ENCODE measurements around the gene SETD5.

SETD5 gene

DNA sequence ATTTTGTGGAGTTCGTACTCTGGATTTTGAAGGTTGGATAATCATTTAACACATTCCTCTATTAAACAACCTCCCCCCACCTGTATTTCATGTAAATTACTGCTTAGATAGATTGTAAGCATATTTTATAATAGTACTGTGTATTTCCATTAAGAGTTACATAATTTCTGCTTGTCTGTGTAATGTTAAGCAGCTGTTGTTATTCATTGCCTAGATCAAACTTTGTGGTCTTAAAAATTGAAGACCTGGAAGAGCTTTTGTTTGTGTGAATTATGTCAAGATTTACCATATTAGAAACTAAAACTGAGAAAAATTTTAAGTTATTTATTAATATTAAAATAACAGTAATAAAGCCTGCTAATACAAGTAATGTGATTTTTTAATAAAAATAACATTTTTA, 11.1 kb downstream of the SETD5 start:
- DNase-seq (ENCODE audit: low read depth in 2 of 2), result no peak

DNA sequence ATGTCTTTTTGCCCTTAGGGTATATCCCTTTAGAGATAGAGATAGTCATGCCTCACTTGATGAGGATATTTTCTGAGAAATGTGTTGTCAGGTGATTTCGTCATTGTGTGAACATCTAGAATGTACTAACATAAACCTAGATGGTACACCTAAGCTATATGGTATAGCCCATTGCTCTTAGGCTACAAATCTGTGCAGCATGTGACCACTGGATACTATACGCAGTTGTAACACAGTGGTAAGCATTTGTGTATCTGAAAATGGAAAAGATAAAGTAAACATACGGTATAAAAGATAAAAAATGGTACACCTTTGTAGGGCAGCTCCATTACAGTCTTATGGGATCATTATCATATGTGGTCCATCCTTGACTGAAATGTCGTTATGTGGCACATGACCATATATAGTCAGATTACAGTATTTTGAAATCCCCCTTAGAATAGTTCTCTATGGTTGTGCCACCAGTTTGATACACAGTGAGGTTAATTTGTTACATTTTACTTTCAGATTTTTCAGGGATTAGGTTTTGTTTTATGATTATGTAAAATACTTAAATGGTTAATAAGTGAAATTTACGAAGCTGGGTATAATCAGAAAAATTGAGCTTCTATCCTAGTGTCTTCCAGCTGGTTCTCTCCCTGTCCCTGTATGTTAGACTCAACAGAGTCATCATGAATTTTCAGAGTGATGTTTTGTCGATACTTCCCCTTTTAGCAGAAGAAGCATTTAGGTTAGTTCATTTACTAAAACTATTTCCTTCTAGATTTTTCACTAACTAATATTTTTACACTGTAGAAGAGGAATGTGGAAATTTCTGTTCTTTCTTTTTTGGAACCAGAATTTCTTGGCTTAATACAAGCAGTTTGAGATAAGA, 12.8 kb downstream of the SETD5 start:
- no peak for DNase-seq (ENCODE audit: low read depth in 2 of 2)

DNA sequence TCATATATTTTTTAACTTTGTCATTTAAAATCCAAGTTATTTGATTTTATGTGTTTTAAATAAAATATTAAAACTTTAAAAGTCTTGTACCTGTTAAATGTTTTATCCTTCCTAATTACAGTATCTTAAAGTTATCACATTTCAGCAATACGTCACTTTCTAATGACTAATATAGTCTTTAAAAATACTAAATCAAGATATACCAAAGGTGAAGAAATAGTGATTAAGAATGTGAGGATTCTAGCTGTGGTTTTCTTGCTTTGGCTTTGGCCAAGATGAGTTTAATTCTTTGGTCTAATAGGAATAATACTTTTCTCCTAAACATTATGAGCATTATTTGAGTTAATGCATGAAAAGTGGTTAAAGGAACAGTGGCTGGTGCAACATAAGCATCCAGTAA, 13.9 kb downstream of the SETD5 start:
- no peak for DNase-seq (ENCODE audit: low read depth in 2 of 2)

DNA sequence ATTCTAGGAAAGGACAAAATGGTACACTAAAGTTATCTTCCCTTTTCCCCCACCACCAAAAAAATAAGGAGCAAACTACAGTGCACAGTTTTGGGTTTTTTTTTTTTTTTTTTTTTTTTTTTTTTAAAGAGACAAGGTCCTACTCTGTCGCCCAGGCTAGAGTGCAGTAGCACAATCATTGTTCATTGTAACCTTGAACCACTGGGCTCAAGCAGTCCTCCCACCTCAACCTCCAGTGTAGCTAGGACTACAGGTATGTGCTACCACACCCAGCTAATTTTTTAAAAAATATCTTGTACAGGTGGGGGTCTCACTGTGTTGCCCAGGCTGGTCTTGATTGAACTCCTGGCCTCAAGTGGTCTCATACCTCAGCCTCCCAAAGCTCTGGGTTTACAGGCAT, 14.9 kb downstream of the SETD5 start:
- DNase-seq (ENCODE audit: low read depth in 2 of 2), result no peak

DNA sequence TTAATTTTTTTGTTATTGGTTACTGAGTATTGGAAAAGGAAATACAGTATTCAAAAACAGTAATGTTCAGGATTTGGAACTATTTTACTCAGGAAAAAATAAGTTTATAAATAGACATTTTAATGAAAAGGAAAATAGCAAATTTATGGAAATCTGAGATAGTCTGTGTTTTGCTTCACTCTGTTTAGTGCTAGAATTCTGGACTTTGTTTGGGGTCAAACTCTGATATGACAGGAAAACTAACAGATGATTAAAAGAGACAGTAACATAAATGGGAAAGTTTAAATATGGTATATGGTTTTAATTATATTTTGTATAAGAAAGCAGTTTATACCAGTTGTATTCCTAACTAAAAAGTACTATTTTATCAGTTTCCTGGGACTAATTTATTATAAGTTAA, 17.4 kb downstream of the SETD5 start:
- DNase-seq (ENCODE audit: low read depth in 2 of 2), result no peak

DNA sequence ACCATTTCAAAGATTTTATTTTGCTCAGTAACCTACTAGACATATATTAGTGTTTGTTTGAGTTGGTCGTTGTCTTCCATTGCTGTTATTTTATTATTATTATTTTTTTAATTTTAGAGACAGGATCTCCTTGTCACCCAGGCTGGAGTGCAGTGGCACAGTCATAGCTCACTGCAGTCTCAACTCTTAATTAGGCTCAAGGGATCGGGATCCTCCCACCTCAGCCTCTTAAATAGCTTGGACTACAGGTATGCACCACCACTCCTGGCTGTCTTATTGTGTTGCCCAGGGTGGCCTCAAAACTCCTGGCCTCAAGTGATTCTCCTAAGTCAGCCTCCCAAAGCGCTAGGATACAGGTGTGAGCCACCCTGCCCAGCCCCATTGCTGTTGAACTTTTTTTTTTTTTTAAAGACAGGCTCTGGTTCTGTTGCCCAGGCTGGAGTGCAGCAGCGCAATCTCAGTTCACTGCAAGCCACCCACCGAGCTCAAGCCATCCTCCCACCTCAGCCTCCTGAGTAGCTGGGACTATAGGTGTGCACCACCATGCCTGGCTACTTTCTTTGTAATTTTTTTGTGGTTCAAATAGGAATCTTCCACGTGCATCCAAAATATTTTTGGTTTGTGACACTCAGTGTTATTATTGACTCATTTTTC, 18.2 kb downstream of the SETD5 start:
- no peak for DNase-seq (ENCODE audit: low read depth in 2 of 2)

DNA sequence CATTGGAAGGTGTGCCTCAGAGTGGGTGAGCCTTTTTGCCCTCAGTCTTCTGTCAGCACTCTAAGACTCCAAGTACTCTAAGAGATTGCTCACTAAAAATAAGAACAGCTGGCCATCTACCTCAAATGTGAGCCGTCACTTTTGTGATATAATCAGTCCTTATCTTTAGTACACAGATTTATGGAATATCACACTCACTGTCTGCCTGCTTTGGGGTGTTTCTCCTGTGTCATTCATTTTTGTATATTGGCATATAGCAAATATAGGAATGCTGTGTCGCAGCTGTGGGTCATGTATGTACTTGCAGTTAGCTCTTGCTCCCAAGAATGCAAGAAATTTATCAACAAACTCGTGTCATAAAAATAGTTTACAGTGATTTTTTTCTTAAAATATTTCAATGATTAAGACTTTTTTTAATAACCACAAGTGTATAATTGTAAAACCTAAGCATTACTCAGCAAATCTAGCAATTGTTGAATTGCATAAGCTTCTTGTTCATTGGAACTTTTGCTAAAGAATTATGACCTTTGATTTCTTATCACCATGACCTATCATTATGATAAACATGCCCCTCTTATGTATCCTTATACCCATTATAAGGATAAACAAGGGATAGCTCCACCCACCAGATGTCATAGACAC, 18.8 kb downstream of the SETD5 start:
- peak in 1 of 2 experiments; percentile 42 for DNase-seq (ENCODE audit: low read depth in 2 of 2)

DNA sequence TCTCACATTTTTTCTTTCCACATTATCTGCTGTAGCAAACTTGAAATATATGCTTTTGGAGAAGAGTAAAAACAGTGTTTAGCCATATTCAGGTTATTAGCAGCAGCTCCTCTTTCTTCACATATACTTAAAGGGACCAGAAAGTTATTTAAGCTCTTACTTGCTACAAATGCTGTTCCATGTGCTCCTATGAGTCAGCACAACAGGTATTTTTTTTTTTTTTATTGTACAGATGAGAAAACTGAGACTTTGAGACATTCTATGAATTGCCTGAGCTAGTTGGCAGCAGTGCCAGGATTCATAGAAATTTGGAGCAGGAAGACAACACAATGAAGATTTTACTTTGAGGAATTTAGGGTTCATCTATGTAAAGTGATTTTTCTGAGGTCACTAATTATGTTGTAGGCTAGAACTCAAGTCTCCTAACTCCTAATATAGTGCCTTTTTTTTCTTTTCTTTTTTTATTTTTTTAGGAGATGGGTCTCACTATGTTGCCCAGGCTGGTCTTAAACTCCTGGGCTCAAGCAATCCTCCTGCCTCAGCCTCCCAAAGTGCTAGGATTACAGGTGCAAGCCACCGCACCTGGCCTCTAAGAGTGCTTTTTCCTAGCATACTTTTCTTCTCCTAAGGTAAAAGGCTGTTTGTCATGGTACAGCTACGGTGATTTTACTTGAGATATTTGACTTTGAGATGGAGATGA, 23.6 kb downstream of the SETD5 start:
- DNase-seq (ENCODE audit: low read depth in 2 of 2), result no peak

DNA sequence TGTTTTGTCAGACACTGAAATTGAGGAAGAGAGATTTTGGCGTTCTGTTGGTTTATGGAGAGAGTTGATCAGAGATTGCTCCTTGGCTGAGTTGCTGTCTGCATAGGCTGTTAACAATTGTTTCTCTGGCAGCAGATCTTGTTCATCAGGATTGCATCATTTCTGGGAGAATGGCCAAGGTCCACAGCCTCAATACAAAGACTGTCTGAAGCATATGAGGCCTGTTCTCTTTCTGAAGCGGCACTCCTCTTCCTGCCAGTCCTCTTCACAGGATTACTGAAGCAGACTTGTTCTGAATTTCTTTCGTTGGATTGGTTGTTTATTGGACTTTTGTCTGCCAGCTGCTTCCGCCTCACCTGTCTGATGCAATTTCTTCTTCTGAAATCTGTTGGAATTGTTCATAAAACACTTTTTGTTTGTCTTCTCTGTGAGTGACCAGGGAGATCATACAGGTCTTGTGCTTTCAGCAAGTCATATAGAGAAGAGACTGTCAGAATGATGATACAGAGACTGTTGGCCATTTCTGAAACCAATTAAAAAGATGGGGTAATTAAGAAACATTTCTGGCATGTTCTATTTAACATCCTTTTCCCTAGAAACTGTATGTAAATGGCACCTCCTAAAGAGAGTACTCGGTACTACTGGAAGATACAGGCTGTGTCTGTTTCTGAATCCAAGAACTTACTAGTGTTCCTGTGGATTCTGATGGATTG, 25.5 kb downstream of the SETD5 start:
- DNase-seq (ENCODE audit: low read depth in 2 of 2), result peak; percentile 96 to 98

DNA sequence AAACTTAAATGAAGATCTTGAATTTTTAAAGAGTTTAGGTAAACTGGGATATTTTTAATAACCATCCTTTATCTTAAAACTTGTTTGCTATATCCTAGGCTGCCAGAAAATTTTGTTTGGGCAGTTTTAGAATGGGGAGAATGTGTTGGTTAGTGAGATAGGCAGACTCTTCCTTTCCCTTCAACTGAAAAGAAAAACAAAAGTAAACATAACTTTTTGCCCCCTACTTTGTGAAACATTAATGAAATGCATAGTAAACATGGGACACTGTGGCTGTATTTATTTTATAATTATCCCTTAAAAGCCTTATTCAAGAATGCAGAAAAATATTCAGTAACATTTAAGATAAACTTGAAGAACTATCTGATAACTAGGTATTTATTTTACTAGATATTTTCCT, 31.0 kb downstream of the SETD5 start:
- no peak for DNase-seq (ENCODE audit: low read depth in 2 of 2)

DNA sequence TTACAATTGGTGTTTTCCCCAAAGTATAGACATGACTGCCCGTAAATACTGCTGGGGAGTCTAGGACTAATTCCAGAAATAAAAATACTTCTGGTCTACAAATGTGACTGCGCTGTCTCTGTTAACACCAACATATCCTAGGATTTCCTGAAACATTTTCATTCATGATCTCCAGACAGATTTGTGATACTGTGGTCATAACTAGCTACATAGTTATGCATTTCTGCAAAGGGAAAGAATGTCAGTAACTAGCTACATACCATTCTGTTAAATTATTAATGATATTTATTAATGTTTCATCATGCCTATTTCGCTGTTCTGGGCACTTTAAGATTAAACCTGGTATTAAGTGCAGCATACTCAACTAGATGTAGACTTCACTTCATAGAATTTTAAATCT, 33.3 kb downstream of the SETD5 start:
- DNase-seq (ENCODE audit: low read depth in 2 of 2), result no peak

DNA sequence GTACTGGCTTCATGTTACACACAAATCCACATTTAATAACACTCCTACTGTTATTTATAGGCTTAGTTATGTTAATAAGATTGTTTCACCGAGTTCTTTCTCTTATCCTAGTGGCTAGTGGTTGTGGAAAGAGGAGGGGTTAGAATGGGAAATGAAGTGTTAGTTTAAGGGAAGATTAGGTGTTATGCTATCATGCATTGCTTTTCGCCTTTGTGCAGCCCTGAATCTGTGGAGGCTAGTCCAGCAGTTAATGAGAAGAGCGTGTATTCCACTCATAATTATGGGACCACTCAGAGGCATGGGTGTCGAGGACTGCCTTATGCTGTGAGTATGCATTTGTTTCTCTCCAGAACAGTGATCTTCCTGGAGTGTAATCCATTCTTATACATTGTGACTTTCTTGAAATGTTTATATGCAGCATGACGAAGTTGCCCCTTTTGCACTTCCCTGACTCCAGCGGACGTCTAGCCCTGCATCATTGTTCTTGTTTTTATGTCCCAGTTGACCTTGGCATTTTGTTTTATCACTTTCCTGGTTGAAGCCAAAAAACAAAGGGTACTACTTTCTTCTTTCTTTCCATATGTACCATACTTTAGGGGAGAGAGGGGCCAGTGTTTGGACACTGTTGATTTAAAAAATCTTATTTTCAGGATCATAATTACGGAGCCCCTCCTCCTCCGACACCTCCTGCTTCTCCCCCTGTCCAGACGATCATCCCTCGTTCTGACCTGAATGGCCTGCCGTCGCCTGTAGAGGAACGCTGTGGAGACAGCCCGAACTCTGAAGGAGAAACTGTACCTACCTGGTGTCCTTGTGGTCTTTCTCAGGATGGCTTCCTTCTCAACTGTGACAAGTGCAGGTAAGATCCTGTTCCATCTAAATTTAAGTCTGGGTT, 36.5 kb downstream of the SETD5 start:
- no peak for DNase-seq (ENCODE audit: low read depth in 2 of 2)

DNA sequence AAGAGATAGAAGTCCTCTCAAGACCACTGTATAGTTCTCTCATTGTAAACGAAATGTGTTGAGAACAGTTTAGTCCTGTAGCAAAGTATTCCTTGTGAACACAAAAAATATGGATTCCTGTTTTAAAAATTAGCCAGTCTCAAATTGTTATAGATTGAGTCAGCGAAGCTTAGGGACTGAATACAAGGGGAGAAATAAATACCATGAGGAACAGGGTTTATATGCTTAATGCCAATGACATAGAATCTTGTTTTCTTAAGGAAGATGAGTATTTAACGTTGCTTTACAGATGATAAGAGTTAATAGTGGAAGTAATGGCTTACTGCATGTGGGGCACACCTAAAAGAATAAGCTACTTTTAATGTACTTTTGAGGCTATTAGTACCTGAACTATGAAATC, 37.9 kb downstream of the SETD5 start:
- no peak for DNase-seq (ENCODE audit: low read depth in 2 of 2)

DNA sequence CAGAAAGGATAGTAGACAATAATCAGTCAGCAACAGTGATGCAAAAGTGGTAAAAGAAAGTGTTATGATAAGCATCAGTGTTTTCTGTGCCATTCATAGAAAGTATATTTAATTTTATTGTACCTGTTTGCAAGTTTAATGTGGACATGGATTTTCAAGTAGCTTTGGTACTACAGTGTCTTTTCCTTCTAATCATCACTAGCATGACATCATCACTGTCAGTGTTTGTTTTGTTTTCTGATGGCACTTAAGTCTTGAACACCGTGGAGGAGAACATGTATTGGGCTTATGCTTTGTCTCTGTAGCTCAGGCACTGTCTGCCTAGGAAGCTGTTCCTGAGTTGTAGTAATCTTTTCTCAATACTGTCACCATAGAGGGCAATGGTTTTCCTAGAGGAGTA, 41.9 kb downstream of the SETD5 start:
- no peak for DNase-seq (ENCODE audit: low read depth in 2 of 2)

DNA sequence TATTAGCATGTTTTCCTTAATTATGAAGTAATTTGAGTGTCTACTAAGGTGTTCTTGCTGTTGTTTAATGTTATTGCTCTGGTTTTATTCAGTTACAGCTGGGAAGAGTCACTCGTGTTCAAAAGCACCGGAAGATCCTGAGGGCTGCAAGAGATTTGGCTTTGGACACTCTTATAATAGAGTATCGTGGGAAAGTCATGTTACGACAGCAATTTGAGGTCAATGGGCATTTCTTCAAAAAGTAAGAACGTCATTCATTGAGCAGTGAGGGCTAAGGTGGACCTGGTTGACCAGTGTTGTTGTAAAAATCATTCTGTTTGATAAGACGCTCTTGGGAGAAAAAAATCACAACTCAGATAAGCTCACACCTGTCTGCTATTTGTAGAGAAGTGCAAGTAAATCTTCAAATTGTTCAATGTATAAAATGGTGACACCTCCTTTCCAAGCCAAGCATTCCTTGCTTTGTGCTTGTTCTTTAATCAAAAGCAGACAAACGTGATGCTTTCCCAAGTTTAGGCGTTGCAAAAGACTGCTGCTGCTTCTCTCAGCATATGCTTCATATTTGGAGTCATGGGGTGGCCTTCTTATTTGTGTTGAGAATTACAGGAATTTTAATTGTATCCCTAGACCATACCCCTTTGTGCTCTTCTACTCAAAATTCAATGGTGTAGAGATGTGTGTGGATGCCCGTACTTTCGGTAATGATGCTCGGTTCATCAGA, 44.2 kb downstream of the SETD5 start:
- peak in 1 of 2 experiments; percentile 46 for DNase-seq (ENCODE audit: low read depth in 2 of 2)

DNA sequence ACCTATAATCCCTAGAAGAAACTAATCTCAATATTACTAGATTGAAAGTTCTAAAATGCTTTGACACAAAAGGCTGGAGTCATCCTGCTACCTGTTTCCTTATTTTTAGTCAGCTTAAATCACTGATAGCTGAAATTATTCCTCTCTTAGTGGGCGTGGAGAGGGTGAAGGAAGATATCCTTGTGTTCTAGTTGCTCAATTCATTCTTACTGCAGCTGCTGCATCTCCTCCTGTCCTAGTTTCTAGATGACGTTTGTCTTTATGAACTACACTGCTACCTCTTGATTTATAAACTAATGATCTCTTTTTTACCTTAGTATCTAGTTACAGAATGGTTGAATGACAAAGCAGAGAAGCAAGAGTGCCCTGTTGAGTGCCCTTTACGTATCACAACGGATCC, 50.7 kb downstream of the SETD5 start:
- no peak for DNase-seq (ENCODE audit: low read depth in 2 of 2)

DNA sequence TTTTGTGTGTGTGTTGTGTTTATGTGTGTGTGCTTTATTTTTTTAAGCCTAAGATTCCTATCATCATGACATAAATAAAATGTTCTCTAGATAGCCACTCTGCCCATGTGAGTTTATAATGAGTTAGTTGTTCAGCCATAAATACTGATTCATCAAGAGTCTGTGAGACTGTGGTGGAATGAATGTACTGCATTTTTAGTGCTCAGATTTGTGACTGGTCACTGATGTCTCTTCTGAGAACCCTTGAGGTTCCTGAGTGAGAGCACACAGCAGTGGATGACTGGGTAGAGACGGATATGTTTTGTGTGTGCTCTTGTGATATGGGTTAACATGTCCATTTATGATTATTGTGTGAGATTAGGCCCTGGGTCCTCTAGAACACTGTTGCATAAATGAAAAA, 51.2 kb downstream of the SETD5 start:
- no peak for DNase-seq (ENCODE audit: low read depth in 2 of 2)

DNA sequence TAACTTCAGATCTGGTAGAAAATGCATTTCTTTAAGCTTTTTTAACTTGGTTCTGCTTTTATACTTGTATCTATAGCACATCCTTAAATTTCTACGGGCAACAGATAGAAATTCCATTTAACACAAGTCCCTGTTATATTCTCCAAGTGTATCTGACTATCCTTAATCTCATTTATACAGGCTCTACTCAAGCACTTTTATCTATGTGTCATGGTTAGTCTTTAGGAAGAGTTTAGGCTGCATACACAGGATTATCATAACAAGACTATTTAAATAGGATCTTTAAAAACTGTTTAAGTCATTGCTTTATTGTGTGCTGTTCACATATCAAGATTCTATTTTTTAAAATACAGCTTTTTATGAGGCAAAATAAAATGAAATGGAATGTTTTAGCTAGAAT, 52.7 kb downstream of the SETD5 start:
- DNase-seq (ENCODE audit: low read depth in 2 of 2), result no peak

DNA sequence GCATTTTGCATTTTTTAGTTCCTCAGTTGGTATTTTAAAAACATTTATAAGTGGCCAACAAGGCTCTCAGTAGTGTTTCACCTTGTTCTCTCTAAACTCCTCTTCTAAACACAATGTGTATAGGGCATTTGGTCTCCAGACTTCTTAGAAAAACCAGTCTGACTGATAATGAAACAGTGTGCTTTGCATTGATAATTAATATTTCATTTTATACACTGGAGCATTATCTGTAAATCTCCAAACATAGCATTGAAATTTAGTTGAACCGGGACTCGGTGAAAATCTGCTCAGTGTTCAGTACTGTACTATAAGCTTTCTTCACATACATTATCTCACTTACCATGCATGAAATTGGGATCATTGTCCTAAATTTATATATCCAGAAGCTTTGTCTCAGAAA, 53.6 kb downstream of the SETD5 start:
- no peak for DNase-seq (ENCODE audit: low read depth in 2 of 2)

DNA sequence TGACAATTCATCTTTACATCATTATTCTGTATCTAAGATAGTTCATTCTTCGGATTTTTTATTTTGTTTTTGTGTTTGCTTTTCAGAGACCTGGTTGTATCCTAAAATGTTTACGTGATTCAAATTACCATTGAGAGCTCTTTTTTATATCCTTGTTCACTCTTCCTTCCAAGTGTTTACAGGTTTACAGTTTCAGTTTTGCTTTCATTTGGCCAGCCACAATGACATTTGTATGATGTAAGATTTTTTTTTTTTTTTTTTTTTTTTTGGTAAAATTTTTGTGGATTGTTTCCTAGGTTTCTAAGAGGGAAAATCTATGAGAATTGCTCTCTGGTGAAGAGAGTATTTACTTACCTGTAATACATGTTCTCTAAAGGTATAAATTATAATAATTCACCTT, 55.0 kb downstream of the SETD5 start:
- no peak for DNase-seq (ENCODE audit: low read depth in 2 of 2)
